DOHH2 (cell line): Measurements from ENCODE around the gene CAMTA2.

Experiments used
- EZH2phosphoT487 ChIP-seq: fragments of 200-600 bp; sonication (generic); IDR thresholded peaks from 2 replicates; pipeline ENCODE4 v1.6.1; 2017; ENCODE audit warnings: borderline replicate concordance, mild to moderate bottlenecking, antibody characterized with exemption, low read length, moderate library complexity, mixed read lengths
- TF ChIP-seq, protein P1 (sequence below): fragments of 200-600 bp; sonication (generic); IDR thresholded peaks from one replicate; pipeline ENCODE4 v1.5.1; 2014; ENCODE audit warnings: antibody characterized with exemption, mild to moderate bottlenecking, low read depth, low read length; ENCODE audit not compliant: poor library complexity, severe bottlenecking

DNA sequence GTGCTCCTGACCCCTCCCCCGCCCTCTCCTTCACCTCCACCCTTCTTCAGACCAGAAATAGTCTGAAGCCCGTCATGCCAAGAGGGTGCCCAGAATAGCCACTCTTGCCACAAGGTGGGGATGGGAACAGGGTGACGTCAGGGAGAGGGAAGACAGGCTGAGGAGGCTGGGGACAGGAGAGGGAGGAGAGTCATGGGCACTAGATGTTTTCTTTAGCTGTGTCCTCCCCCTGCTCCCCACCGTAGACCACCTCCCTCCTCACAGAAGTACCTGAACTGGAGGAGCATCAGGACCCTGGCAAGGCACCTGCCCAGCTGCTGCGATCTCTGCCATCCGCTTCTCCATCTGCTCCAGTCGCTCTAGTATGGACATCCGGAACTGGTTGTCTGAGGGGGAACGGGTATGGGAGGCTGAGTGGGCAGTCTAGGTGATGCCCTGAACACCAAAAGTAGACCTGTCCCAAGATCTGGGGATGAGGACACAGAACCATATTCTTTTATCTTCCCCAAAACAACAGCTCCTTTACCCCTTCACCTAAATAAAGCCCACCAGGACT, 13.3 kb downstream of the CAMTA2 start:
- TF ChIP-seq, protein P1, sequence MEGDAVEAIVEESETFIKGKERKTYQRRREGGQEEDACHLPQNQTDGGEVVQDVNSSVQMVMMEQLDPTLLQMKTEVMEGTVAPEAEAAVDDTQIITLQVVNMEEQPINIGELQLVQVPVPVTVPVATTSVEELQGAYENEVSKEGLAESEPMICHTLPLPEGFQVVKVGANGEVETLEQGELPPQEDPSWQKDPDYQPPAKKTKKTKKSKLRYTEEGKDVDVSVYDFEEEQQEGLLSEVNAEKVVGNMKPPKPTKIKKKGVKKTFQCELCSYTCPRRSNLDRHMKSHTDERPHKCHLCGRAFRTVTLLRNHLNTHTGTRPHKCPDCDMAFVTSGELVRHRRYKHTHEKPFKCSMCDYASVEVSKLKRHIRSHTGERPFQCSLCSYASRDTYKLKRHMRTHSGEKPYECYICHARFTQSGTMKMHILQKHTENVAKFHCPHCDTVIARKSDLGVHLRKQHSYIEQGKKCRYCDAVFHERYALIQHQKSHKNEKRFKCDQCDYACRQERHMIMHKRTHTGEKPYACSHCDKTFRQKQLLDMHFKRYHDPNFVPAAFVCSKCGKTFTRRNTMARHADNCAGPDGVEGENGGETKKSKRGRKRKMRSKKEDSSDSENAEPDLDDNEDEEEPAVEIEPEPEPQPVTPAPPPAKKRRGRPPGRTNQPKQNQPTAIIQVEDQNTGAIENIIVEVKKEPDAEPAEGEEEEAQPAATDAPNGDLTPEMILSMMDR: no peak
- TF ChIP-seq EZH2phosphoT487: no peak
